Colonic mucosa (tissue), 4 donors: ENCODE data around the gene TIAL1. TPM values are rescaled to one million over a fixed set of nuclear protein-coding genes. Genes with fewer than 3 reads are reported as not detected.
"Not testable (repeated sequence)": the region's sequence is repeated elsewhere in the genome, so short reads cannot be mapped to it uniquely, and the experiment has no call there.

Experiments used
- DNase-seq: peaks from one replicate; pipeline ENCODE4 v3.0.0-alpha.2; 2020
- H3K27ac ChIP-seq: fragments of 200-600 bp; one replicate; pipeline ENCODE4 v1.8.0; 2021
- H3K27me3 ChIP-seq: fragments of 200-600 bp; one replicate; pipeline ENCODE4 v1.8.0; 2021
- H3K36me3 ChIP-seq: fragments of 200-600 bp; one replicate; pipeline ENCODE4 v1.8.0; 2021
- H3K4me1 ChIP-seq: fragments of 200-600 bp; one replicate; pipeline ENCODE4 v1.8.0; 2021; ENCODE audit warnings: mild to moderate bottlenecking
- H3K4me3 ChIP-seq: fragments of 200-600 bp; one replicate; pipeline ENCODE4 v1.8.0; 2021
- H3K9ac ChIP-seq, 2 donors: one replicate each; pipeline ENCODE4 v1.7.0; 2013; ENCODE audit warnings: control low read depth in 2 of 2, low read depth in 2 of 2, low read length in 2 of 2
- H3K9me3 ChIP-seq: fragments of 200-600 bp; one replicate; pipeline ENCODE4 v1.8.0; 2021
- CTCF ChIP-seq: fragments of 200-600 bp; IDR thresholded peaks from one replicate; pipeline ENCODE4 v1.8.0; 2022; ENCODE audit warnings: antibody characterized with exemption, mild to moderate bottlenecking
- intact Hi-C: fragments of 100-400 bp; cut with DNase I; formaldehyde crosslinking; loops from one replicate; pipeline ENCODE4 v1.14.1; 2022
- total RNA-seq, 2 donors: library from RNA; stranded (reverse); fragmentation: NEBNext Ultra II Directional in 1 of 2; extraction: Animal tissue kit (Norgen Biotek cat#: 25700) in 1 of 2; gene quantifications; one replicate each; pipeline ENCODE4 v1.2.1, GENCODE V29; 2021
- donor health status: healthy.
- donor health status: DM: no; HTN: no; CAD: no.
- donor health status: DM: no; HTN: no; CAD: no.

The TIAL1 gene
- total RNA-seq, 2 donors from 2014 or later = 104 to 126 TPM

- no peak overlapping the region for H3K27ac ChIP-seq
These were observed 23.7 kb upstream of the TIAL1 start for GRCh38 chr10:119620241-119621077.

GRCh38 chr10:119619811-119620210 is 23.0 kb upstream of the TIAL1 start:
- H3K36me3 ChIP-seq, H3K9me3 ChIP-seq, H3K9ac ChIP-seq, H3K4me3 ChIP-seq, DNase-seq, H3K4me1 ChIP-seq, H3K27me3 ChIP-seq, H3K27ac ChIP-seq, intact Hi-C loops: not testable (repeated sequence)

More at GRCh38 chr10:119620241-119621077, 23.7 kb upstream of the TIAL1 start:
- intact Hi-C loops = no loop called here
- TF ChIP-seq CTCF = no peak
- no peak for DNase-seq
- H3K4me1 ChIP-seq = no peaks in the 10 kb centered on the region
- H3K36me3 ChIP-seq = no peaks in the 10 kb centered on the region
- no peaks in the 10 kb centered on the region for H3K9me3 ChIP-seq
- H3K4me3 ChIP-seq = no peak overlapping the region
- no peak overlapping the region for H3K9ac ChIP-seq
- no peaks in the 10 kb centered on the region for H3K27me3 ChIP-seq

DNA sequence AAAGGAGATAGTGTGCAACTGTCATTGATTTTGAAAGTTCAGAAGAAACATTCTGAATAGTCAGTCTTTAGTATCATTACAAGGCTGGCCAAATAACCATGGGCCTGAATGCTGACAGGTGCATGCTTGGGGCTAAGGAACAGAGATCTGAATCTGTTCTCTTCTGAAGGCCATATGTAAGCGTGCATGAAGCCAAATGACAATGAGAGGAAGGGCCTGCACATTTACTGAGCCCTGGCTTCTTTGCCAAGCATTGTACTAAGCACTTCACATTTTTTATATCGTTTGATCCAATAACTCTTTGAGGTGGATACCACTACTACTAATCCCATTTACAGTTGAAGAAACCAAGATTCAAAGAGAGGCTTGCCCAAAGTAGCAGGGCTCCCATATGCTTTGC is 22.5 kb upstream of the TIAL1 start:
- H3K27ac ChIP-seq = no peak overlapping the region
- no peak overlapping the region for H3K9ac ChIP-seq
- no peak for DNase-seq
- H3K36me3 ChIP-seq = no peaks in the 10 kb centered on the region
- no peak for TF ChIP-seq CTCF
- H3K4me1 ChIP-seq = no peaks in the 10 kb centered on the region
- intact Hi-C loops = no loop called here
- no peaks in the 10 kb centered on the region for H3K27me3 ChIP-seq
- H3K9me3 ChIP-seq = no peaks in the 10 kb centered on the region
- H3K4me3 ChIP-seq = no peak overlapping the region

GRCh38 chr10:119616882-119617570 is 20.3 kb upstream of the TIAL1 start:
- Histone ChIP-seq H3K27ac (no peak overlapping the region), H3K4me1 (no peaks in the 10 kb centered on the region), H3K27me3 (no peaks in the 10 kb centered on the region), H3K9me3 (no peaks in the 10 kb centered on the region), H3K36me3 (no peaks in the 10 kb centered on the region), H3K4me3 (no peak overlapping the region), H3K9ac (no peak overlapping the region)
- intact Hi-C loops = no loop called here
- DNase-seq = no peak
- TF ChIP-seq CTCF = no peak

DNA sequence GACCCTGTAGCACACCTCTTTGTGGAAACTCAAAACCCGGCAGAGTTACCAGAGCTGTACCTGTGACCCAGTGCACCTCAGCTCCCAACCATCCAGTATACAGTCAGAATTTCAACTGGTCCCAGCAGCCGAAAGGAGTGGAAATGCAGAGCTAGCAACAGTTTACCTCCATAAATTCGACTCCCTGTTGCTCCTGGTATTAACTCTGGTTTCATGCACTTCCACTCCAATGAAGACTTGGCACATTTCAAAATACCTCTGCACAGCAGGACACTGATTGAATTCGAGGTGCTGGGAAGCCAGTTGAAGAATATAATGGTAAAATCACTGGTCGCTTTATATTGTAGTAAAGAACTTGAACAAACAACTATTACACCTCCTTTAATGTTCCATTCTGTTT is 17.9 kb upstream of the TIAL1 start:
- no peak for DNase-seq
- intact Hi-C loops = no loop called here
- Histone ChIP-seq H3K4me3 (no peak overlapping the region), H3K36me3 (no peaks in the 10 kb centered on the region), H3K9ac (no peak overlapping the region), H3K27ac (no peak overlapping the region), H3K27me3 (no peaks in the 10 kb centered on the region), H3K9me3 (no peaks in the 10 kb centered on the region), H3K4me1 (no peaks in the 10 kb centered on the region)
- no peak for TF ChIP-seq CTCF

DNA sequence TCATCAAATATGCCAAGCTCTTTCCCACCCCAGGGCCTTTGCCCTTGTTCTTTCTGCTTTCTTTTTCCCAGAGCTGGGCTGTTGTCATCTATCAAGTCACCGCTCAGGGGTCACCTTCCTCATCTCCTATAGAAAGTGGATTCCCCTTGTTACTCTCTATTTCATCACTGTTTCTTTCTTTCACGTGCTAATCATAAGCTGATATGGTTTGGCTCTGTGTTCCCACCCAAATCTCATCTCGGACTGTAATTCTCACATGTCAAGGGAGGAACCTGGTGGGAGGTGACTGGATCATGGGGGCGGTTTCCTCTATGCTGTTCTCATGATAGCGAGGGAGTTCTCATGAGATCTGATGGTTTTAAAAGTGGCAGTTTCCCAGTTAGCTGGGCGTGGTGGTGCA is 17.0 kb upstream of the TIAL1 start:
- no peaks in the 10 kb centered on the region for H3K27me3 ChIP-seq
- H3K4me3 ChIP-seq = no peak overlapping the region
- H3K9ac ChIP-seq = no peak overlapping the region
- DNase-seq = no peak
- no peak for TF ChIP-seq CTCF
- intact Hi-C loops = no loop called here
- H3K27ac ChIP-seq = no peak overlapping the region
- no peaks in the 10 kb centered on the region for H3K36me3 ChIP-seq
- H3K4me1 ChIP-seq = no peaks in the 10 kb centered on the region
- H3K9me3 ChIP-seq = no peaks in the 10 kb centered on the region
